ENCODE measurements around the gene NPAS3.

GRCh38 chr14:33230021-33230420 lies 291.3 kb downstream of the NPAS3 start:
- TF ChIP-seq CTCF (IDR thresholded peaks at IDR 0.05) (no peak), POLR2A (IDR thresholded peaks at IDR 0.05) (no peak)
